ENCODE measurements around the gene SORL1. TPM values are rescaled to one million over a fixed set of nuclear protein-coding genes. Genes with fewer than 3 reads are reported as not detected.

Gene SORL1
- total and polyA plus RNA-seq, 2 of the 13 experiments (the other 11 are each of a cell fraction or from before 2014, with no cell fraction given), result 21.3 to 148 TPM

- TF ChIP-seq NCOA2 (CRISPR knock-in tag; IDR thresholded peaks at IDR 0.05) (peak; percentile 79), PATZ1 (CRISPR knock-in tag; IDR thresholded peaks at IDR 0.05) (no peak), ZNF101 (CRISPR knock-in tag; IDR thresholded peaks at IDR 0.05; ENCODE audit: borderline replicate concordance, low read depth) (no peak), HOXA7 (CRISPR knock-in tag; IDR thresholded peaks at IDR 0.05) (no peak), IKZF5 (CRISPR knock-in tag; IDR thresholded peaks at IDR 0.05) (peak; percentile 71), ZNF850 (CRISPR knock-in tag; conservative IDR thresholded peaks at IDR 0.05) (no peak), PLSCR1 (CRISPR knock-in tag; IDR thresholded peaks at IDR 0.05; ENCODE audit: borderline replicate concordance) (no peak), MAX (IDR thresholded peaks at IDR 0.05) (peak; percentile 70; the same call in 1 of the 2 replicates), ZHX1 (CRISPR knock-in tag; IDR thresholded peaks at IDR 0.05; ENCODE audit: low read depth) (peak; percentile 69), IRX3 (CRISPR knock-in tag; IDR thresholded peaks at IDR 0.05; ENCODE audit: borderline replicate concordance, low read depth) (no peak), DMAP1 (CRISPR knock-in tag; IDR thresholded peaks at IDR 0.05) (peak; percentile 66; the same call in 1 of the 2 replicates), ATF7 (IDR thresholded peaks at IDR 0.05) (peak; percentile 50; the same call in 1 of the 2 replicates), ATF7 (CRISPR knock-in tag; IDR thresholded peaks at IDR 0.05) (peak; percentile 87), ZNF513 (CRISPR knock-in tag; conservative IDR thresholded peaks at IDR 0.05) (no peak), ZNF468 (CRISPR knock-in tag; IDR thresholded peaks at IDR 0.05) (no peak), FOXP1 (IDR thresholded peaks at IDR 0.05) (no peak), FOXP1 (CRISPR knock-in tag; IDR thresholded peaks at IDR 0.05) (peak; percentile 68), ZNF552 (CRISPR knock-in tag; IDR thresholded peaks at IDR 0.05; ENCODE audit: borderline replicate concordance) (no peak), SMC3 (IDR thresholded peaks at IDR 0.05; ENCODE audit: low read length) (no peak), ZC3H4 (CRISPR knock-in tag; IDR thresholded peaks at IDR 0.05; ENCODE audit: borderline replicate concordance) (no peak), TFE3 (CRISPR knock-in tag; IDR thresholded peaks at IDR 0.05) (peak; percentile 69)
Observed at GRCh38 chr11:121553806-121554205, 101.7 kb downstream of the SORL1 start (continued).

All from HepG2 (cell line).